ENCODE measurements around the gene FANCD2OS. TPM values are rescaled to one million over a fixed set of nuclear protein-coding genes. Genes with fewer than 3 reads are reported as not detected.
"Not testable (repeated sequence)": the region's sequence is repeated elsewhere in the genome, so short reads cannot be mapped to it uniquely, and the experiment has no call there.

The FANCD2OS gene
- total RNA-seq, 1 donor from 2014 or later: not detected

DNA sequence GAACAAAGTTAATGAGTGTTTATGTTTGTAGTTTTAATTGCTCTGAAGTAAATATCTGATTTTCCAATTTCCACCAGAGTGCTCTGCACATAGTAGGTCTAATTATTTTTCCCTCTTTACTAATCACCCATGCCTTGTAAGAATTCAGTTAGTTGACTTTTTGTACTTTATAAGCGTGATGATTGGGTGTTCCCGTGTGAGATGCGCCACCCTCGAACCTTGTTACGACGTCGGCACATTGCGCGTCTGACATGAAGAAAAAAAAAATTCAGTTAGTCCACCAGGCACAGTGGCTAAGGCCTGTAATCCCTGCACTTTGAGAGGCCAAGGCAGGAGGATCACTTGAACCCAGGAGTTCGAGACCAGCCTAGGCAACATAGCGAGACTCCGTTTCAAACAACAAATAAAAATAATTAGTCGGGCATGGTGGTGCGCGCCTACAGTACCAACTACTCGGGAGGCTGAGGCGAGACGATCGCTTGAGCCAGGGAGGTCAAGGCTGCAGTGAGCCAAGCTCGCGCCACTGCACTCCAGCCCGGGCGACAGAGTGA is 33.0 kb upstream of the FANCD2OS start:
- H3K9me3 Mint-ChIP-seq (ENCODE audit: unreplicated experiment): no peaks in the 10 kb centered on the region
- Histone ChIP-seq H3K9ac (ENCODE audit: low read length) (peak overlapping the region; percentile 92), H3K27me3 (ENCODE audit: insufficient read depth, low read length) (no peaks in the 10 kb centered on the region), H3K36me3 (ENCODE audit: insufficient read depth, low read length) (no peaks in the 10 kb centered on the region), H3K4me1 (ENCODE audit: insufficient read depth, low read length) (peaks cover 5% of the 10 kb centered on the region), H3K4me2 (ENCODE audit: low read length) (peak overlapping the region; percentile 88), H3K4me3 (ENCODE audit: insufficient read depth, low read depth, low read length) (no peak overlapping the region), H4K20me1 (ENCODE audit: insufficient read depth, low read length) (peaks cover 28% of the 10 kb centered on the region), H3K27ac (ENCODE audit: low read depth, low read length) (no peak overlapping the region), H3K79me2 (ENCODE audit: insufficient read depth, low read length) (peaks cover 41% of the 10 kb centered on the region), H3K9me3 (ENCODE audit: insufficient read depth, low read depth, low read length) (no peaks in the 10 kb centered on the region), H2AFZ (ENCODE audit: low read depth, low read length) (peak overlapping the region; percentile 92)
- H3K27me3 Mint-ChIP-seq (ENCODE audit: low read depth, unreplicated experiment): no peaks in the 10 kb centered on the region
- TF ChIP-seq, protein P1, sequence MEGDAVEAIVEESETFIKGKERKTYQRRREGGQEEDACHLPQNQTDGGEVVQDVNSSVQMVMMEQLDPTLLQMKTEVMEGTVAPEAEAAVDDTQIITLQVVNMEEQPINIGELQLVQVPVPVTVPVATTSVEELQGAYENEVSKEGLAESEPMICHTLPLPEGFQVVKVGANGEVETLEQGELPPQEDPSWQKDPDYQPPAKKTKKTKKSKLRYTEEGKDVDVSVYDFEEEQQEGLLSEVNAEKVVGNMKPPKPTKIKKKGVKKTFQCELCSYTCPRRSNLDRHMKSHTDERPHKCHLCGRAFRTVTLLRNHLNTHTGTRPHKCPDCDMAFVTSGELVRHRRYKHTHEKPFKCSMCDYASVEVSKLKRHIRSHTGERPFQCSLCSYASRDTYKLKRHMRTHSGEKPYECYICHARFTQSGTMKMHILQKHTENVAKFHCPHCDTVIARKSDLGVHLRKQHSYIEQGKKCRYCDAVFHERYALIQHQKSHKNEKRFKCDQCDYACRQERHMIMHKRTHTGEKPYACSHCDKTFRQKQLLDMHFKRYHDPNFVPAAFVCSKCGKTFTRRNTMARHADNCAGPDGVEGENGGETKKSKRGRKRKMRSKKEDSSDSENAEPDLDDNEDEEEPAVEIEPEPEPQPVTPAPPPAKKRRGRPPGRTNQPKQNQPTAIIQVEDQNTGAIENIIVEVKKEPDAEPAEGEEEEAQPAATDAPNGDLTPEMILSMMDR (IDR thresholded peaks at IDR 0.05; ENCODE audit: insufficient read depth, low read depth, low read length): no peak
- no peak for TF ChIP-seq EZH2 (IDR thresholded peaks at IDR 0.05; ENCODE audit: insufficient read depth, low read length)
- no peak for FAIRE-seq
- H3K4me3 Mint-ChIP-seq (ENCODE audit: unreplicated experiment): peak overlapping the region; percentile 93
- peaks cover 7% of the 10 kb centered on the region for H3K4me1 Mint-ChIP-seq (ENCODE audit: low read depth, unreplicated experiment)
- DNase-seq (ENCODE audit: low read depth): no peak
- peak overlapping the region; percentile 83 for H3K27ac Mint-ChIP-seq (ENCODE audit: unreplicated experiment)
- H3K36me3 Mint-ChIP-seq (ENCODE audit: low read depth, unreplicated experiment): peaks cover 4% of the 10 kb centered on the region

- Mint-ChIP-seq H3K27me3 (ENCODE audit: low read depth, unreplicated experiment) (no peaks in the 10 kb centered on the region), H3K4me3 (ENCODE audit: unreplicated experiment) (no peak overlapping the region), H3K27ac (ENCODE audit: unreplicated experiment) (no peak overlapping the region), H3K9me3 (ENCODE audit: unreplicated experiment) (no peaks in the 10 kb centered on the region), H3K4me1 (ENCODE audit: low read depth, unreplicated experiment) (no peaks in the 10 kb centered on the region), H3K36me3 (ENCODE audit: low read depth, unreplicated experiment) (no peaks in the 10 kb centered on the region)
- Histone ChIP-seq H3K4me1 (ENCODE audit: insufficient read depth, low read length) (no peaks in the 10 kb centered on the region), H4K20me1 (ENCODE audit: insufficient read depth, low read length) (no peaks in the 10 kb centered on the region), H3K27ac (ENCODE audit: low read depth, low read length) (no peak overlapping the region), H3K9me3 (ENCODE audit: insufficient read depth, low read depth, low read length) (no peaks in the 10 kb centered on the region), H3K9ac (ENCODE audit: low read length) (no peak overlapping the region), H3K36me3 (ENCODE audit: insufficient read depth, low read length) (no peaks in the 10 kb centered on the region), H3K4me3 (ENCODE audit: insufficient read depth, low read depth, low read length) (no peak overlapping the region), H3K4me2 (ENCODE audit: low read length) (no peak overlapping the region), H2AFZ (ENCODE audit: low read depth, low read length) (no peak overlapping the region), H3K79me2 (ENCODE audit: insufficient read depth, low read length) (peaks cover 3% of the 10 kb centered on the region), H3K27me3 (ENCODE audit: insufficient read depth, low read length) (no peaks in the 10 kb centered on the region)
- DNase-seq (ENCODE audit: low read depth) (no peak), FAIRE-seq (no peak)
- TF ChIP-seq, protein P1 (IDR thresholded peaks at IDR 0.05; ENCODE audit: insufficient read depth, low read depth, low read length): no peak
- TF ChIP-seq EZH2 (IDR thresholded peaks at IDR 0.05; ENCODE audit: insufficient read depth, low read length): no peak
Measured at GRCh38 chr3:10137178-10137577, 29.1 kb upstream of the FANCD2OS start.

DNA sequence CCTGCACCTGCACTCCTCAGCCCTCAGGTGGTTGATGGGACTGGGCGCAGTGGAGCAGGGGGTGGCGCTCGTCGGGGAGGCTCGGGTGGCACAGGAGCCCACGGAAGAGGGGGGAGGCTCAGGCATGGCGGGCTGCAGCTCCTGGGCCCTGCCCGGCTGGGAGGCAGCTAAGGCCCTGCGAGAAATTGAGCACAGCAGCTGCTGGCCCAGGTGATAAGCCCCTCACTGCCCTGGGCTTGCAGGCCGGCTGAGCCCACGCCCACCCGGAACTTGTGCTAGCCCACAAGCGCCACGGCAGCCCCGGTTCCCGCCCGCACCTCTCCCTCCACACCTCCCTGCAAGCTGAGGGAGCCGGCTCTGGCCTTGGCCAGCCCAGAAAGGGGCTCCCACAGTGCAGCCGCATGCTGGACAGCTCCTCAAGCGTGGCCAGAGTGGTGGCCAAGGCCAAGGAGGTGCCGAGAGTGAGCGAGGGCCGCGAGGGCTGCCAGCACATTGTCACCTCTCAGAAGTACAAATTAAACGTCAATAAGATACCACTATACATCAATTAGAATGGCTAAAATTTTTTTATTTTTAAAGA is 28.5 kb upstream of the FANCD2OS start:
- Histone ChIP-seq H2AFZ (ENCODE audit: low read depth, low read length) (no peak overlapping the region), H4K20me1 (ENCODE audit: insufficient read depth, low read length) (no peaks in the 10 kb centered on the region), H3K9me3 (ENCODE audit: insufficient read depth, low read depth, low read length) (no peaks in the 10 kb centered on the region), H3K4me1 (ENCODE audit: insufficient read depth, low read length) (no peaks in the 10 kb centered on the region), H3K4me3 (ENCODE audit: insufficient read depth, low read depth, low read length) (no peak overlapping the region), H3K27me3 (ENCODE audit: insufficient read depth, low read length) (no peaks in the 10 kb centered on the region), H3K79me2 (ENCODE audit: insufficient read depth, low read length) (no peaks in the 10 kb centered on the region), H3K4me2 (ENCODE audit: low read length) (no peak overlapping the region), H3K9ac (ENCODE audit: low read length) (no peak overlapping the region), H3K27ac (ENCODE audit: low read depth, low read length) (no peak overlapping the region), H3K36me3 (ENCODE audit: insufficient read depth, low read length) (no peaks in the 10 kb centered on the region)
- Mint-ChIP-seq H3K4me1 (ENCODE audit: low read depth, unreplicated experiment) (no peaks in the 10 kb centered on the region), H3K36me3 (ENCODE audit: low read depth, unreplicated experiment) (no peaks in the 10 kb centered on the region), H3K27ac (ENCODE audit: unreplicated experiment) (no peak overlapping the region), H3K27me3 (ENCODE audit: low read depth, unreplicated experiment) (no peaks in the 10 kb centered on the region), H3K4me3 (ENCODE audit: unreplicated experiment) (no peak overlapping the region), H3K9me3 (ENCODE audit: unreplicated experiment) (no peaks in the 10 kb centered on the region)
- TF ChIP-seq, protein P1 (IDR thresholded peaks at IDR 0.05; ENCODE audit: insufficient read depth, low read depth, low read length): no peak
- no peak for TF ChIP-seq EZH2 (IDR thresholded peaks at IDR 0.05; ENCODE audit: insufficient read depth, low read length)
- no peak for FAIRE-seq
- DNase-seq (ENCODE audit: low read depth): no peak

- H3K27me3 Mint-ChIP-seq (ENCODE audit: low read depth, unreplicated experiment); H3K9me3 ChIP-seq (ENCODE audit: insufficient read depth, low read depth, low read length); H3K79me2 ChIP-seq (ENCODE audit: insufficient read depth, low read length); H3K9me3 Mint-ChIP-seq (ENCODE audit: unreplicated experiment); H3K27me3 ChIP-seq (ENCODE audit: insufficient read depth, low read length); H3K4me1 ChIP-seq (ENCODE audit: insufficient read depth, low read length); H3K4me2 ChIP-seq (ENCODE audit: low read length); H3K36me3 ChIP-seq (ENCODE audit: insufficient read depth, low read length); H4K20me1 ChIP-seq (ENCODE audit: insufficient read depth, low read length); H3K4me3 Mint-ChIP-seq (ENCODE audit: unreplicated experiment); H3K27ac Mint-ChIP-seq (ENCODE audit: unreplicated experiment); DNase-seq (ENCODE audit: low read depth); H3K36me3 Mint-ChIP-seq (ENCODE audit: low read depth, unreplicated experiment); H3K27ac ChIP-seq (ENCODE audit: low read depth, low read length); H3K4me3 ChIP-seq (ENCODE audit: insufficient read depth, low read depth, low read length); H3K4me1 Mint-ChIP-seq (ENCODE audit: low read depth, unreplicated experiment); FAIRE-seq; H2AFZ ChIP-seq (ENCODE audit: low read depth, low read length); H3K9ac ChIP-seq (ENCODE audit: low read length): not testable (repeated sequence)
Measured at GRCh38 chr3:10135872-10136271, 27.8 kb upstream of the FANCD2OS start.

All from astrocyte (in vitro differentiated cells and primary cell).